CD4-positive, CD25-positive, alpha-beta regulatory T cell (primary cell): ENCODE data around the gene HOATZ. TPM values are rescaled to one million over a fixed set of nuclear protein-coding genes. Genes with fewer than 3 reads are reported as not detected.

ENCODE experiments used
- ATAC-seq, 2 donors: fragments of 150-1000 bp; cut with Tn5 transposase; one replicate each; pipeline ENCODE4 v1.10.0; 2021; ENCODE audit warnings: low read depth in 2 of 2, moderate number of reproducible peaks in 2 of 2, moderate library complexity in 1 of 2
- DNase-seq, 3 donors: peaks; one replicate each; pipeline versions ENCODE4 v3.0.0 to v3.0.0-alpha.2; 2012 to 2022; ENCODE audit warnings: mixed read lengths in 1 of 3
- H3K27ac ChIP-seq: one replicate; pipeline ENCODE4 v1.7.0; 2013; ENCODE audit warnings: mild to moderate bottlenecking, low read length; ENCODE audit not compliant: insufficient read depth, poor library complexity, severe bottlenecking
- H3K27me3 ChIP-seq: one replicate; pipeline ENCODE4 v1.7.0; 2013; ENCODE audit warnings: low read length; ENCODE audit not compliant: control insufficient read depth, insufficient read depth
- H3K36me3 ChIP-seq: one replicate; pipeline ENCODE4 v1.7.0; 2013; ENCODE audit warnings: mild to moderate bottlenecking, low read length, moderate library complexity; ENCODE audit not compliant: control insufficient read depth, insufficient read depth
- H3K4me1 ChIP-seq: 2 replicates; pipeline ENCODE4 v1.7.0; 2013; ENCODE audit warnings: mild to moderate bottlenecking, low read length; ENCODE audit not compliant: insufficient read depth, control insufficient read depth, poor library complexity, severe bottlenecking
- H3K4me3 ChIP-seq: one replicate; pipeline ENCODE4 v1.7.0; 2013; ENCODE audit warnings: low read depth, mild to moderate bottlenecking, low read length, moderate library complexity
- H3K9me3 ChIP-seq, 2 experiments: 1 replicate in 1 of 2; 2 replicates in 1 of 2; pipeline ENCODE4 v1.7.0; 2013; ENCODE audit warnings: low read length in 2 of 2, mild to moderate bottlenecking in 1 of 2, moderate library complexity in 1 of 2; ENCODE audit not compliant: control insufficient read depth in 2 of 2
- H3K27ac Mint-ChIP-seq, 3 donors: one replicate each; pipeline ENCODE4 v1.8.0; 2020 to 2022; ENCODE audit warnings: mild to moderate bottlenecking in 3 of 3, mixed read lengths in 3 of 3, moderate library complexity in 2 of 3
- H3K27me3 Mint-ChIP-seq: one replicate; pipeline ENCODE4 v1.8.0; 2022; ENCODE audit warnings: mild to moderate bottlenecking, mixed read lengths
- H3K36me3 Mint-ChIP-seq: one replicate; pipeline ENCODE4 v1.8.0; 2020; ENCODE audit warnings: mixed read lengths
- H3K4me1 Mint-ChIP-seq, 4 donors: one replicate each; pipeline ENCODE4 v1.8.0; 2020 to 2022; ENCODE audit warnings: mixed read lengths in 4 of 4, mild to moderate bottlenecking in 1 of 4
- H3K4me3 Mint-ChIP-seq, 4 donors: one replicate each; pipeline ENCODE4 v1.8.0; 2020 to 2022; ENCODE audit warnings: mild to moderate bottlenecking in 4 of 4, mixed read lengths in 4 of 4, moderate library complexity in 3 of 4
- H3K9me3 Mint-ChIP-seq, 7 donors: one replicate each; pipeline ENCODE4 v1.8.0; 2020 to 2022; ENCODE audit warnings: mixed read lengths in 7 of 7, mild to moderate bottlenecking in 3 of 7, moderate library complexity in 2 of 7
- polyA plus RNA-seq, 4 donors: library from polyadenylated mRNA; unstranded; fragments of 300-500 nt; fragmentation: Illumina TruSeq; gene quantifications; one replicate each; pipeline ENCODE4 v1.2.3, GENCODE V29; 2021
- total RNA-seq: library from RNA; stranded (reverse); gene quantifications from one replicate; pipeline ENCODE4 v1.2.3, GENCODE V29; 2022

The HOATZ gene
- total and polyA plus RNA-seq, 5 donors from 2014 or later: not detected

DNA sequence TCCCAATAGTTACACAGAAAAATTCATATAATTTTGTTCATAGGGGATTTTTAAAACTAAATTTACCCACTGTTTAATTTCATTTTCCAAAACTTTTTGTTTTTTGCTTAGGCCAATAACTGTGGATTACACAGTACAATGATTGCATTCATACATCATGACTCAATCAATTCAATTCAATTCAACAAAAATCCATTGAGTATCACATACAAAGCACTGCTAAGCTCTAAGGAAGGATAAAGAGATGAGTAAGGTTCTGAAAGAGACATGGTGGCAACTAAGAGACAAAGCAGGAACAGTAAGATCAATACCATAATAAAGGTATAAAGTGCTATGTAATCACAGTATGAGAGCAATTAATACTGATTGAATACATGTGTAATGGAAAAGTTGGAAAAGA lies 16.6 kb downstream of the HOATZ start:
- peaks cover 16 to 36% (median 19%) of the 10 kb centered on the region in 4 donors for H3K4me1 Mint-ChIP-seq
- no peaks in the 10 kb centered on the region for H3K36me3 Mint-ChIP-seq
- no peak overlapping the region for H3K4me3 Mint-ChIP-seq
- no peak overlapping the region for H3K27ac Mint-ChIP-seq
- no peak for ATAC-seq
- H3K9me3 Mint-ChIP-seq: peaks cover 0 to 1% (median 0%) of the 10 kb centered on the region in 7 donors
- no peak for DNase-seq
- Histone ChIP-seq H3K9me3 (no peaks in the 10 kb centered on the region), H3K4me1 (peaks cover 17% of the 10 kb centered on the region), H3K36me3 (no peaks in the 10 kb centered on the region), H3K4me3 (peak overlapping the region; percentile 11), H3K27ac (peak overlapping the region; percentile 78), H3K27me3 (no peaks in the 10 kb centered on the region)
- H3K27me3 Mint-ChIP-seq: no peaks in the 10 kb centered on the region

GRCh38 chr11:111531687-111532364 lies 17.2 kb downstream of the HOATZ start:
- H3K27ac ChIP-seq: peak overlapping the region; percentile 78
- Mint-ChIP-seq H3K36me3 (no peaks in the 10 kb centered on the region), H3K27ac (peak overlapping the region; percentile 21 to 94 (median 41)), H3K27me3 (no peaks in the 10 kb centered on the region), H3K4me3 (peak overlapping the region in 3 of 4 donors; percentile 10 to 58 (median 45)), H3K4me1 (peaks cover 10 to 29% (median 17%) of the 10 kb centered on the region in 4 donors), H3K9me3 (peaks cover 0 to 1% (median 0%) of the 10 kb centered on the region in 7 donors)
- H3K9me3 ChIP-seq: no peaks in the 10 kb centered on the region
- H3K36me3 ChIP-seq: no peaks in the 10 kb centered on the region
- peak overlapping the region; percentile 11 for H3K4me3 ChIP-seq
- peaks cover 17% of the 10 kb centered on the region for H3K4me1 ChIP-seq
- no peaks in the 10 kb centered on the region for H3K27me3 ChIP-seq
- ATAC-seq: peak; percentile 98 to 99
- peak; percentile 36 to 87 (median 42) for DNase-seq

- peak overlapping the region; percentile 78 for H3K27ac ChIP-seq
- DNase-seq (no peak), ATAC-seq (no peak)
- Mint-ChIP-seq H3K27me3 (no peaks in the 10 kb centered on the region), H3K4me3 (peak overlapping the region in 2 of 4 donors; percentile 35 to 45), H3K36me3 (no peaks in the 10 kb centered on the region), H3K9me3 (peaks cover 0 to 1% (median 0%) of the 10 kb centered on the region in 7 donors), H3K27ac (peak overlapping the region; percentile 21 to 94 (median 41)), H3K4me1 (peaks cover 10 to 29% (median 16%) of the 10 kb centered on the region in 4 donors)
- H3K36me3 ChIP-seq: no peaks in the 10 kb centered on the region
- no peaks in the 10 kb centered on the region for H3K9me3 ChIP-seq
- peak overlapping the region; percentile 4 for H3K4me3 ChIP-seq
- H3K4me1 ChIP-seq: peaks cover 17% of the 10 kb centered on the region
- no peaks in the 10 kb centered on the region for H3K27me3 ChIP-seq
These were observed 17.8 kb downstream of the HOATZ start for GRCh38 chr11:111532365-111532709.

DNA sequence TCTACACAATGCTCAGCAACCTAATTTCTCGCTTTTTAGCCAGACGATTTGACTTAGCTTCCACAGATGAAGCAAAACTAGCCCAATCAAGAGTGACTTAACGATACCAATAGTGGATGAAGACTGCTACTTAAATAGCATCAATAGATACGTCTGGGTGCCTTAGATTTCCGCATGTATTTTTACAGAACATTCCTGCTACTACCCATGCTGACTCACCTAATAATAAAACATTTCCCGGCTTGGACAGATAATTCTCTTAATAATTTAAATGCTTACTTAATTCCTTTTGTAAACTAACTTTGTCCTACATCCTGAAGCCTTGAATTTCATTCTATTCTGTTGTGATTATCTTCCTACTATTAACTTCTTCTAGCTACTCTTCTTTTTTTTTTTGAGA lies 20.7 kb downstream of the HOATZ start:
- H3K4me3 ChIP-seq: no peak overlapping the region
- no peaks in the 10 kb centered on the region for H3K9me3 ChIP-seq
- no peak overlapping the region for H3K4me3 Mint-ChIP-seq
- DNase-seq: no peak
- H3K4me1 ChIP-seq: peaks cover 28% of the 10 kb centered on the region
- peaks cover 15 to 32% (median 18%) of the 10 kb centered on the region in 4 donors for H3K4me1 Mint-ChIP-seq
- no peak for ATAC-seq
- H3K27me3 ChIP-seq: no peaks in the 10 kb centered on the region
- H3K27ac ChIP-seq: no peak overlapping the region
- no peak overlapping the region for H3K27ac Mint-ChIP-seq
- H3K9me3 Mint-ChIP-seq: peaks cover 0 to 1% (median 0%) of the 10 kb centered on the region in 7 donors
- no peaks in the 10 kb centered on the region for H3K36me3 ChIP-seq
- peaks cover 5% of the 10 kb centered on the region for H3K27me3 Mint-ChIP-seq
- no peaks in the 10 kb centered on the region for H3K36me3 Mint-ChIP-seq

GRCh38 chr11:111537336-111537860 lies 22.8 kb downstream of the HOATZ start:
- peaks cover 14% of the 10 kb centered on the region for H3K27me3 Mint-ChIP-seq
- peaks cover 2% of the 10 kb centered on the region for H3K27me3 ChIP-seq

GRCh38 chr11:111538407-111539114 lies 24.0 kb downstream of the HOATZ start:
- H3K4me1 ChIP-seq: peaks cover 30% of the 10 kb centered on the region
- H3K9me3 ChIP-seq: no peaks in the 10 kb centered on the region
- Mint-ChIP-seq H3K9me3 (peaks cover 0 to 1% (median 0%) of the 10 kb centered on the region in 7 donors), H3K27me3 (peaks cover 15% of the 10 kb centered on the region), H3K4me1 (peaks cover 14 to 34% (median 18%) of the 10 kb centered on the region in 4 donors), H3K27ac (peak overlapping the region; percentile 75 to 90 (median 87)), H3K4me3 (peak overlapping the region; percentile 81 to 92 (median 88)), H3K36me3 (no peaks in the 10 kb centered on the region)
- peak in 2 of 3 donors; percentile 25 to 80 for DNase-seq
- H3K27me3 ChIP-seq: peaks cover 2% of the 10 kb centered on the region
- ATAC-seq: peak; percentile 52
- H3K27ac ChIP-seq: peak overlapping the region; percentile 73
- H3K4me3 ChIP-seq: peak overlapping the region; percentile 70
- H3K36me3 ChIP-seq: no peaks in the 10 kb centered on the region

More at GRCh38 chr11:111537336-111537860, 22.8 kb downstream of the HOATZ start:
- Mint-ChIP-seq H3K36me3 (no peaks in the 10 kb centered on the region), H3K4me1 (peaks cover 13 to 34% (median 14%) of the 10 kb centered on the region in 4 donors), H3K27ac (no peak overlapping the region), H3K4me3 (no peak overlapping the region), H3K9me3 (peaks cover 0 to 1% (median 0%) of the 10 kb centered on the region in 7 donors)
- ATAC-seq (no peak), DNase-seq (no peak)
- Histone ChIP-seq H3K9me3 (no peaks in the 10 kb centered on the region), H3K36me3 (no peaks in the 10 kb centered on the region), H3K27ac (no peak overlapping the region), H3K4me1 (peaks cover 31% of the 10 kb centered on the region), H3K4me3 (no peak overlapping the region)

DNA sequence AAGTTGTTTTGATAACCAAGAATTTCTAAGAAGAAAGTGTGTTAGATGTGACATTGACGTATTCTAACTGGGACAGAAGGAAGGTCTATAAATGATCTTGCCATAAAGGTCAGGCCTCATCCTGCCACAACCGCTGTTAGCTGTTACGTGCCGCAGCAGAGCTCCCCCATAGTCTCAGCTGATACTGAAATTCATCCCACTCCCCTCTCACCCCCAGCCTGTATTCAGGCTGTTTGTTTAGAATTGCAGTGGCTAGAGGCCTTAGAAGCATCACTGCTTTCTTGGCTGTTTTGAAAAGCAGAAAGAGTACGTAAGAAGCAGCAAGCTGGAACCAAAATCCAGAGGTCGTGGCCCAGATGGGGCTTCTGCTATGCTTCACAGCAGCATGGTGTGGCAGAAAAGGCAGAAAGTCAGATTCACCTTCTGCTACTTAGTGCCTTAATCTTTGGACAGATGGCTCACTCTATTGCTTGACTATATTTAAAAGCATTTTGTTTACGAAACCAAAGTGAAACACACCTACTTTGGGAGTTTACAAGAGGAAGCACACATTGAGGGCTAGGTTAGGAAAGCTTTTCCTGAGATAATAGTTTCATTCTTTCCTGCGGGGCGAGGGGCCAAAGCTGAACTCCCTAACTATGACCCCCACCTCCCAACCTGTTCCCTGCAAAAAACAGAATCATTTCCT lies 25.0 kb downstream of the HOATZ start:
- peak in 2 of 3 donors; percentile 55 to 82 for DNase-seq
- peak overlapping the region; percentile 70 for H3K4me3 ChIP-seq

More for the DNA sequence above, 25.0 kb downstream of the HOATZ start:
- Histone ChIP-seq H3K36me3 (no peaks in the 10 kb centered on the region), H3K27me3 (peaks cover 2% of the 10 kb centered on the region), H3K9me3 (no peaks in the 10 kb centered on the region), H3K27ac (peak overlapping the region; percentile 73), H3K4me1 (peaks cover 30% of the 10 kb centered on the region)
- peak; percentile 76 to 79 for ATAC-seq
- Mint-ChIP-seq H3K9me3 (peaks cover 0 to 1% (median 0%) of the 10 kb centered on the region in 7 donors), H3K27ac (peak overlapping the region; percentile 75 to 90 (median 87)), H3K36me3 (no peaks in the 10 kb centered on the region), H3K4me1 (peaks cover 14 to 34% (median 18%) of the 10 kb centered on the region in 4 donors), H3K27me3 (peaks cover 19% of the 10 kb centered on the region), H3K4me3 (peak overlapping the region; percentile 81 to 92 (median 88))
